ENCODE measurements around the gene PTPRT. TPM values are rescaled to one million over a fixed set of nuclear protein-coding genes. Genes with fewer than 3 reads are reported as not detected.

Gene PTPRT
- total RNA-seq, 1 experiment from 2014 or later: not detected

DNA sequence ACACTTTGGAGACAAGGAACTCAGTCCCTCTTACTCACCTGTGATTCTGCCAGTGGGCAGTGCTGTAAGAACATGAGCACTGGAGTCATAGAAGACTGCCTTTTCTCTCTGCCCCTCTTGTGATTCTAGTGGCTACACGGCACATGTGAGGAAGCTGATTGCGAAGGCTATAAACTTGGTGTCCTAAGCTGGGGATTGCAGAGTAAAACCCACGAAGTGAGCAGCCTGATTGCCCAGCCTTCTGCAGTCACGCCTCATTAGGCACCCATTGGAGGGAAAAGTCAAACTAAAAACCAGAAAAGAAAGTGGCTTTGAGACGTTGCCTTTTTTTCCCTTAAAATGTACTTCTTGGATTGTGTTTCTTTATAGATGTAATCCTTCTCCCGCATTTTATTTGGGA lies 823.1 kb downstream of the PTPRT start (continued):
- TF ChIP-seq, protein P1, sequence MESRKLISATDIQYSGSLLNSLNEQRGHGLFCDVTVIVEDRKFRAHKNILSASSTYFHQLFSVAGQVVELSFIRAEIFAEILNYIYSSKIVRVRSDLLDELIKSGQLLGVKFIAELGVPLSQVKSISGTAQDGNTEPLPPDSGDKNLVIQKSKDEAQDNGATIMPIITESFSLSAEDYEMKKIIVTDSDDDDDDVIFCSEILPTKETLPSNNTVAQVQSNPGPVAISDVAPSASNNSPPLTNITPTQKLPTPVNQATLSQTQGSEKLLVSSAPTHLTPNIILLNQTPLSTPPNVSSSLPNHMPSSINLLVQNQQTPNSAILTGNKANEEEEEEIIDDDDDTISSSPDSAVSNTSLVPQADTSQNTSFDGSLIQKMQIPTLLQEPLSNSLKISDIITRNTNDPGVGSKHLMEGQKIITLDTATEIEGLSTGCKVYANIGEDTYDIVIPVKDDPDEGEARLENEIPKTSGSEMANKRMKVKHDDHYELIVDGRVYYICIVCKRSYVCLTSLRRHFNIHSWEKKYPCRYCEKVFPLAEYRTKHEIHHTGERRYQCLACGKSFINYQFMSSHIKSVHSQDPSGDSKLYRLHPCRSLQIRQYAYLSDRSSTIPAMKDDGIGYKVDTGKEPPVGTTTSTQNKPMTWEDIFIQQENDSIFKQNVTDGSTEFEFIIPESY (IDR thresholded peaks at IDR 0.05; ENCODE audit: extremely low read depth, insufficient replicate concordance, low read length): no peak
- no peak for TF ChIP-seq JUND (IDR thresholded peaks at IDR 0.05)
- no peak for TF ChIP-seq SIN3A (IDR thresholded peaks at IDR 0.05; ENCODE audit: low read depth)
- no peak for TF ChIP-seq ZFX (IDR thresholded peaks at IDR 0.05)
- no peak for TF ChIP-seq ELF1 (IDR thresholded peaks at IDR 0.05; ENCODE audit: borderline replicate concordance, low read depth)
- TF ChIP-seq EGR1 (IDR thresholded peaks at IDR 0.05; ENCODE audit: low read depth): no peak
- no peak for TF ChIP-seq TCF7L2 (IDR thresholded peaks at IDR 0.05; ENCODE audit: borderline replicate concordance, extremely low read depth, insufficient read depth, insufficient read length)

DNA sequence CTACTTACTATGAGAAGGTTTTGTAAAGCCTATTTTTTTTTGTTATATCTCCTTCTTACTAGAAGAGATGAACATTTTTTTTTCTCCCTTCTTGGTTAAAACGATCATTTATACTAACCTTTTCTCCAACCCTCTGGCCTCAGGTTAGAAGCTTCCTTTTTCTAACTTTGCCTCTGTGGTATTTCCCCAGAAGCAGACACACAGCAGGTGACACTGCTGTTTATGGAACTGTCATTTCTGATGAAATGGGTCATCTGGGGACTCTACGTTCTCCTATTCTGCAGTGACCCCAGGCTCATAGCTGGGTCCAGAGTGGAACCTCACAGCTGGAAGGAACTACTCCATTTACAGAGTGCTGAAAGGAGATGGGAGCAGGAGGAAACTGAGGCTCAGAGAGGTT lies 825.3 kb downstream of the PTPRT start:
- no peak overlapping the region for H3K9ac ChIP-seq (ENCODE audit: low read length)
- peaks cover 4 to 20% of the 10 kb centered on the region in 2 experiments; a peak in 2 of 4 replicates for H3K9me3 ChIP-seq (ENCODE audit: control insufficient read depth in 1 of 2, insufficient read depth in 1 of 2, low read depth in 1 of 2, low read length in 2 of 2)
- CTCF ChIA-PET: no interaction called here
- H3K27ac ChIP-seq (ENCODE audit: low read depth, low read length): no peak overlapping the region
- H3K4me1 ChIP-seq (ENCODE audit: control insufficient read depth in 1 of 2, insufficient read depth in 2 of 2, low read length in 2 of 2): no peaks in the 10 kb centered on the region
- intact Hi-C loops (cut with micrococcal nuclease): no loop called here
- no peak overlapping the region for H2AFZ ChIP-seq (ENCODE audit: low read depth, low read length, poor library complexity, severe bottlenecking)
- RAD21 ChIA-PET (ENCODE audit: low non-redundant PET in 1 of 2, low total read pairs in 2 of 2, uncharacterized antibody in 2 of 2, unreplicated experiment in 2 of 2): no interaction called here
- no peaks in the 10 kb centered on the region for H3K27me3 ChIP-seq (ENCODE audit: insufficient read depth, low read length)
- BruUV-seq (replicated peaks): no TSS peak
- H3K79me2 ChIP-seq (ENCODE audit: insufficient read depth, low read length): no peaks in the 10 kb centered on the region
- H3K4me3 ChIP-seq (replicated peaks in 1 of 2; ENCODE audit: low read depth in 1 of 2, low read length in 2 of 2): no peak overlapping the region
- no peak for DNase-seq (ENCODE audit: low read depth, low spot score)
- H3K9me2 ChIP-seq (ENCODE audit: insufficient read depth): no peaks in the 10 kb centered on the region
- POLR2A ChIA-PET: no interaction called here
- no peaks in the 10 kb centered on the region for H3K36me3 ChIP-seq (ENCODE audit: control insufficient read depth in 1 of 2, insufficient read depth in 2 of 2, low read length in 2 of 2)
- no peaks in the 10 kb centered on the region for H4K20me1 ChIP-seq (ENCODE audit: insufficient read depth)
- H3K4me2 ChIP-seq (ENCODE audit: low read length): no peak overlapping the region
- ATAC-seq: no peak
- TF ChIP-seq YY1 (IDR thresholded peaks at IDR 0.05; ENCODE audit: extremely low read depth, insufficient replicate concordance, low read depth, low read length) (no peak), EZH2 (IDR thresholded peaks at IDR 0.05) (no peak), EGR1 (IDR thresholded peaks at IDR 0.05; ENCODE audit: low read depth) (no peak), POLR2AphosphoS5 (IDR thresholded peaks at IDR 0.05; ENCODE audit: low read depth, low read length) (no peak), CEBPB (IDR thresholded peaks at IDR 0.05; ENCODE audit: low read depth) (no peak), FOSL1 (IDR thresholded peaks at IDR 0.05; ENCODE audit: low read depth) (no peak), ZNF274 (IDR thresholded peaks at IDR 0.05; ENCODE audit: low read depth, low read length) (no peak), SIN3A (IDR thresholded peaks at IDR 0.05; ENCODE audit: low read depth) (no peak)
- TF ChIP-seq, protein P2, sequence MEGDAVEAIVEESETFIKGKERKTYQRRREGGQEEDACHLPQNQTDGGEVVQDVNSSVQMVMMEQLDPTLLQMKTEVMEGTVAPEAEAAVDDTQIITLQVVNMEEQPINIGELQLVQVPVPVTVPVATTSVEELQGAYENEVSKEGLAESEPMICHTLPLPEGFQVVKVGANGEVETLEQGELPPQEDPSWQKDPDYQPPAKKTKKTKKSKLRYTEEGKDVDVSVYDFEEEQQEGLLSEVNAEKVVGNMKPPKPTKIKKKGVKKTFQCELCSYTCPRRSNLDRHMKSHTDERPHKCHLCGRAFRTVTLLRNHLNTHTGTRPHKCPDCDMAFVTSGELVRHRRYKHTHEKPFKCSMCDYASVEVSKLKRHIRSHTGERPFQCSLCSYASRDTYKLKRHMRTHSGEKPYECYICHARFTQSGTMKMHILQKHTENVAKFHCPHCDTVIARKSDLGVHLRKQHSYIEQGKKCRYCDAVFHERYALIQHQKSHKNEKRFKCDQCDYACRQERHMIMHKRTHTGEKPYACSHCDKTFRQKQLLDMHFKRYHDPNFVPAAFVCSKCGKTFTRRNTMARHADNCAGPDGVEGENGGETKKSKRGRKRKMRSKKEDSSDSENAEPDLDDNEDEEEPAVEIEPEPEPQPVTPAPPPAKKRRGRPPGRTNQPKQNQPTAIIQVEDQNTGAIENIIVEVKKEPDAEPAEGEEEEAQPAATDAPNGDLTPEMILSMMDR (IDR thresholded peaks at IDR 0.05 in 2 of 3, conservative IDR thresholded peaks at IDR 0.05 in 1 of 3; ENCODE audit: borderline replicate concordance in 1 of 3, insufficient read depth in 1 of 3, low read depth in 2 of 3, low read length in 2 of 3): no peak
- TF ChIP-seq, protein P3, sequence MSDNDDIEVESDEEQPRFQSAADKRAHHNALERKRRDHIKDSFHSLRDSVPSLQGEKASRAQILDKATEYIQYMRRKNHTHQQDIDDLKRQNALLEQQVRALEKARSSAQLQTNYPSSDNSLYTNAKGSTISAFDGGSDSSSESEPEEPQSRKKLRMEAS (IDR thresholded peaks at IDR 0.05): no peak

All from HCT116 (cell line).